Hindlimb muscle (tissue), 1 donor: Measurements from ENCODE around the gene CISH. TPM values are rescaled to one million over a fixed set of nuclear protein-coding genes. Genes with fewer than 3 reads are reported as not detected.

Source experiments
- DNase-seq: peaks from one replicate; pipeline ENCODE4 v3.0.0-alpha.2; 2013
- polyA plus RNA-seq: library from polyadenylated mRNA; unstranded; fragments of 120-200 nt; gene quantifications from one replicate; pipeline ENCODE4 v1.2.1, GENCODE V29; 2013; ENCODE audit not compliant: insufficient read length

The CISH gene
- polyA plus RNA-seq, 1 donor = 16.5 TPM

DNA sequence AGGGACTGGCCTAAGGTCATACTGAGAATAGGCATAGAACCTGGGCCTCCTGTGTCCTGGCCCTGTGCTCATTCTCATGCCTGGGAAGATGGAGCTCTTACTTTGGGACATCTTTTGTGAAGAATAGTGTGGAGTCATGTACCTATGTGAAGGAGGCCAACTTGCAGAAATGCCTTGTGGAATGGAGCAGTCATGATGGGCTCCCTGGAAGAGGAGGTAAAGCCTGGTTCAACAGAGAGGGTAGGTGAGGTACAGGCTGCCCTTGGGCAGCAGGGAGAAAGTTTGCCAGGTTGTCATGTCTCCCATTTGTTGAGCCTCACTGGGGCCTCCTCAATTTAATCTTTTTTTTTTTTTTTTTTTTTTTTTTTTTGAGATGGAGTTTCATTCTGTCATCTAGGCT, 23.5 kb upstream of the CISH start:
- DNase-seq = no peak

- DNase-seq = no peak
Measured at GRCh38 chr3:50633230-50633790, 21.7 kb upstream of the CISH start.

- DNase-seq = no peak
Measured at GRCh38 chr3:50632450-50632849, 20.9 kb upstream of the CISH start.

DNA sequence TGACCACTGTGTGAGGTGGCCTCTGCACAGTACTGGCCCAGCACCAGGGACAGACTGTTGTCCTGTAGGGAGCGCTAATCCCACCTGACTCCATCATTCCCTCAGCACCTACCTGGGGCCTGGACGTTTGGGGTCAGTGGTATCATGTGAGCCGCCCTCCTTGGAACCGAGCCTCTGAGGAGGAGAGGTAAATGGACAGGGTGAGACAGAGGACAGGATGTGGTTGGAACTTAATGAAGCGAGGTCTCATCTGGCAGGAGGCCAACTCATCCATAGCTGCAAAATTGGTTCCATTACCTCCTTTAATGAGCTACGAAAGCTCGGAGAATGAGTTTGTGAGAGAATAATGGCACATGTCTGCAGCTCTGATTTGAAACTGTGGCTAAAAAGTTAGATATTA, 19.3 kb upstream of the CISH start:
- DNase-seq = no peak

GRCh38 chr3:50630394-50630793, 18.8 kb upstream of the CISH start:
- DNase-seq = no peak

DNA sequence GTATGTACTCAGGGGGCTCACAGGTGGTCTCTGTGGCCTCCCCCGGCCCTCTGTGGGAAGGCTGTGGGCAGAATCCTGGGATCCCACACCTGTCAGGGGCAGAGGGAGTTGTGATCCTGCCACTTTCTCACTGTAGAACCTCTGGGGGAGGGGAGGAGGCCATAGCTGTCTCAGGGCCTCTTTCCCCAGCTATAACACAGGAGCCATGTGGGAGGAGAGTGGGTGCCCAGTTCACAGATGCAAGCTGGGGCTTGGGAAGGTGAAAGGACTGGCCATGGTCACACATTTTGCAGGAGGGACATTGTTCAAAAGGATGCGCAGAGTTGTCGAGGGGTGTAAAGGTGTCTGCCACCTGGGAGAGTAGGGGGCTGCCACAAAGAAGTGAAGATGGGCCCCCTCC, 17.0 kb upstream of the CISH start:
- DNase-seq = no peak

DNA sequence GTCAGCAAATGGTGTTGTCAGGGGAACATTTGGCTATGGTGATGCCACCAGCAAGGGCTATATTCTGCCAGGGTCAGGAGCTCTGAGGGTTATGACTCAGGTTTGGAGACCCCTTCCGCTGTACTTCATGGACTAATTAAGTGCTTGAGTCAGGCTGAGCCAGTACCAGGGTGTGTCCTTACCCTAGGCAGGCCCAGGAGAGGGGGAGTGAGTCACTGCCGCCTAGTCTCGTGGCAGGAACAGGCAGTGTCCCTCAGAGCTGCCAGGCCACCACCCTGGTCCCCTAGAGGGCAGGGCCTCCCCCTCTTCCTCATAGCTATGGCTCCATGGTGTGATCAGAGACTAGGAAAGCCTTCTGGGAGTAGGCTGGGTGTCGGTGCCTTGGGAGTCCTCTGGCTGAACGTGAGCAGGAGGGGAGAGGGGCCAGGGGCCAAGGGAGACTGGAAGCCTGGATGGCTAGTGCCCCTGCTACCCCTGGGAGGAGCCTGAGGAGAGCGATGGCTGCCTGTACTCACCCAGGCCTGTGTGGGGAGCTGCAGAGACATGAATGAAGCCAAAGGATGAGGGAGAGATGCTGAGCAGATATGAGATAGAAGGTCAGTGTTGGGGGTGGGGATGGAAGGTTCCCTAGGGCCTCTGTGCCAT, 16.0 kb upstream of the CISH start:
- DNase-seq = no peak

- no peak for DNase-seq
Measured at GRCh38 chr3:50626401-50626800, 14.8 kb upstream of the CISH start.

GRCh38 chr3:50625231-50626182, 13.9 kb upstream of the CISH start:
- no peak for DNase-seq

- no peak for DNase-seq
Measured at GRCh38 chr3:50624634-50625033, 13.1 kb upstream of the CISH start.

- no peak for DNase-seq
Measured at GRCh38 chr3:50623840-50624474, 12.4 kb upstream of the CISH start.

- no peak for DNase-seq
Measured at GRCh38 chr3:50622881-50623280, 11.3 kb upstream of the CISH start.

- DNase-seq = no peak
Measured at GRCh38 chr3:50620820-50621219, 9.2 kb upstream of the CISH start.

DNA sequence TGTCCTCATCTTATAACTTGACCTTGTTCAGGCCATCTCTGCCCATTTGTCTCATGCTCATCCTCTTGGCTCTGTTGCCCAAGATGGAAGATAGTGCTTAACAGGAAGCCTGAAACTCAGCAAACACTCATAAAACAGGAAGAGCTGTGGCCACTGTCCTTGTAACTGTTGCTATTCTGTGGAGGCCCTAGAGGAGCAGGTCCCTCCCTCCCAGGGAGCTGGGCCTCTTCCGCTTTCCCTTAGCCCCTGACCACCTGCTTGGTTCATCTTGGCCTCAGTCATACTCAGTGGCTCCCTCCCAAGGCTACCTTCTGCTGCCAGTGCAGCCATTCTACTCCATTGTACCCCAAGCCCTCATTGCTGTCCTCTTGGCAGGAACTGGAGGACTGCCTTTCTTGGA, 8.8 kb upstream of the CISH start:
- no peak for DNase-seq

DNA sequence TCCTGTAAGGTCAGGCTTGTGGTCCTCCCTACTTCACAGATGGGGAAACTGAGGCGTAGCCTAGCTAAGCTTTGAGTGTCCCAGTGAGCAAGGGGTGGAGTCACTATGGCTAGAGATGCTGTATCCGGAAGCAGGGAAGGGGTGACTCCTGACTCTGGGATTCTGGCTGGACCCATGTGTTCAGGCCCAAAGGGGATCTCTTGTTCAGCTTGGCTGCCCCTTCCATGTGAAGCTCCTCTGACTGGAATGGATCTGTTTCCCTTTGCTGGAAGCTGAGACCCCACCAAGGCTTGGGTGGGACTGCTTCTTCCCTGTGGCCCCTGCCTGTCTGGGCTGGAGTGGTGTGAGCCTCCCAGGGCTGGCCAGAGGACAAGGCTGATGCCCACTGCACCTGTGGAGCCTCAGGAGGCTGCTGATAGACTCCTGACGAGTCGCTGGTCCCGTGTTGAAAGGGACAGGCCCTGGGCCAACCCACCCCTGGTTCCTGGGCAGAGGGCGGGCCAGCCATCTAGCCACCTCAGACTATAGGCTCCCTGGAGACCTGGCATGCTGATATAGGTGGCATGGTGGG, 6.4 kb upstream of the CISH start:
- no peak for DNase-seq

- DNase-seq = no peak
Measured at GRCh38 chr3:50617096-50617791, 5.7 kb upstream of the CISH start, which contains the start of gene MAPKAPK3. TSS of gene MAPKAPK3 (plus strand) at chr3:50617151. CDS start at chr3:50617566, 415 bp downstream.

- DNase-seq = peak; percentile 89
Measured at GRCh38 chr3:50616770-50617095, 5.2 kb upstream of the CISH start.

DNA sequence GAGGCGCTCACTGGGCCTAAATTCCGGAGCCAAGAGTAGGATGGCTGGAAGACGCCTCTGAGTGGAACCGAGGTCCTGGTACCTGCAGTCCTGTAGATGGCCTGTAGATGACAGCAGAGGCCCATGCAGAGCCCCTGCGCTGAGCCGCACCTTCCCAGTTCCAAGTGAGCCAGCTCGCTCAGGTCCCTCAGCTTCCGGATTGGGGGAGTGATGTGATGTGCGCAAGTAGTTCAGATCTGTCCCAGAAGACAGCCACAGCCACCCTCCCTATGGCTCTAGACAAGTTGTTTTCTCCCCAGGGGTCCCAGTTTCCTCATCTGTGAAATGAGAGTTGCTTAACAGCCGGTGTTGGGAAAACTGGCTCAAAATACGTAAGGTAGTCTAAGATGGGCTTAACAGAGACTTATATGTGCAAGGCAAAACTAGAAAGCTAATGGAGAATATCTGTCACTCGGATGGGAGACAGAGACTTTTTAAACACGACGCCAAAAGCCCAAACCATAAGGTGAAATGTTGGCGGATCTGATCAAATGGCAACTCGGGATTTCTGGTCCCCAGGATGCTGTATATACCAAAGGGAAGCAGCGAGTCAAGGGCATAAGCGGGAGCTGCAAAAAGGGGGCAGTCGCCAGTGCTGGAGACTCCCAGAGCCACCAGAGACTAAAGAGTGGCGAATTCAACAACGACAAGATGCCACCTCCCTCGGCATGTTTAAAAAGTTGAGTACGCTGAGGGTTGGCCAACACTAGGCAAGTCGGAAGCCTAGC, 4.6 kb upstream of the CISH start:
- DNase-seq = peak; percentile 83

DNA sequence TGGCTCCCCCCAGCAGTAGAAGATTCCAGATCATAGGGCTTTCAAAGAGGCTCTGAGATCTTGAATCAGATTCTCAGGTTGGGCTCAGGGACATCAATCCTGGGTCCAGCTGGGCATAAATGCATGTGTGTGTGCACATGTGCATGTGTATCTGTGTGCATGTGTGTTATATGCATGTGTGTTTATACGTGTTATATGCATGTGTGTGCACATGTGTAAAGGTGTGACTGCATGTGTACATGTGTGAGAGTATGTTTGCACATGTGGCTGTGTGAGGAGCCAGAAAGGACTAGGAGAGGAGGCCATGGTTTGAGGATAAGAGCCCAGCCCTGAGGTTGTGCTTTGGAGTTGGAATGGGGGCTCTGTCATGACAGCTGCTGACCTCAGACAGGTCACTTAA, 3.6 kb upstream of the CISH start:
- no peak for DNase-seq

DNA sequence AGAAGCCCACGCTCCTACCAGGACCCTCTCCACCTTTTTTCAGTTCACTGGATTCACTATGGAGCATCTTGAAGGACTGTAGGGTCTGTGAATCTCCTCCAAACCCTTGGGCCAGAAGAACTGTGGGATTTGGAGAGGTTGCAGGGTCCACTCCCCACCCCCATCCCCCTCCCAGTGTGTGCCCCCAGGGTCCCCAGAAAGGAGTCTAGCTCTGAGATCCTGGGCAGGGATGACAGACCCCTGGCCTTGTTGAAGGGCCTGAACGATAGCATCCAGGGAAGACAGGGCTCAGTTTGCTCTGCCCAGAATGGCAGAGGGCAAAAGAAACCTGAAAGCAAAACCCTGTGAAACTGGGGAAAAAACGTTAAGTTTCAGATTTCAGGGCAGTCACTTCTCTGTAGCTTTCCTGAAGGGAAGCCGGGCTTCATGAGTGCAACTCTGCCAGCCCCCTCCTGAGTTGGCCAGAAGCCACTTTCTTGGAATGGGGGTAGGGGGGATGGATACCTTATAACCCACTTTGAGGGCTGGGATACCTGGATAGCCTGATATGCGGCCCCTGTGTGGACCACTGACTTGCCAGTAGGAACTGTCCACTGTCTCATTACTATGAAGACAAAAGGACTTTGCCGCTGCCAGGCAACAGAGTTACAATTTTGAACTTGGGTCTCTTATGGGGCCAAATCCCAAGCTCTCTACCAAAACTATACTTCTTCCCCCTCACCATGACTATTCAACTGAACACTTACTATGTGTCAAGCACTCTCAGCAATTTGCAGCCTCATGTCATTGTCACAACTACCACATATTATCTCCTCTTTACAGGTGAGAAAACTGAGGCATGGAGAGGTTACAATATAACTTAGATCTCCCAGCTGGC, 1.6 kb upstream of the CISH start:
- no peak for DNase-seq
